SK-N-SH treated with all-trans-retinoic acid at 6 μM for 48 hours (cell line): ENCODE data around the gene HNF4A.

Source experiments
- ATAC-seq: fragments of 200-7000 bp; cut with Tn5 transposase; 3 replicates; pipeline ENCODE4 v1.9.1; 2020; ENCODE audit warnings: mild to moderate bottlenecking, moderate library complexity
- ARNTL ChIP-seq: fragments of 450-650 bp; formaldehyde crosslinking; IDR thresholded peaks from 2 replicates; pipeline ENCODE4 v1.5.0; 2020; ENCODE audit warnings: low read depth, mild to moderate bottlenecking, moderate library complexity, borderline replicate concordance
- BACH2 ChIP-seq: fragments of 250-450 bp; sonication (Bioruptor Pico); IDR thresholded peaks from 2 replicates; pipeline ENCODE4 v1.9.0; 2021; ENCODE audit warnings: mild to moderate bottlenecking, borderline replicate concordance
- CREB5 ChIP-seq: fragments of 250-450 bp; sonication (Bioruptor Pico); IDR thresholded peaks from 2 replicates; pipeline ENCODE4 v1.5.1; 2020; ENCODE audit warnings: low read depth, mild to moderate bottlenecking, moderate library complexity
- CSDC2 ChIP-seq: fragments of 250-450 bp; sonication (Bioruptor Pico); IDR thresholded peaks from 2 replicates; pipeline ENCODE4 v1.5.0; 2020; ENCODE audit warnings: mild to moderate bottlenecking, moderate library complexity
- ESRRG ChIP-seq: fragments of 250-450 bp; sonication (Bioruptor Pico); IDR thresholded peaks from 2 replicates; pipeline ENCODE4 v1.6.1; 2021; ENCODE audit warnings: mild to moderate bottlenecking
- ISL1 ChIP-seq: fragments of 250-450 bp; sonication (Bioruptor Pico); IDR thresholded peaks from 2 replicates; pipeline ENCODE4 v2.1.2; 2022; ENCODE audit warnings: mild to moderate bottlenecking, moderate library complexity
- OSR1 ChIP-seq: fragments of 250-450 bp; sonication (Bioruptor Pico); IDR thresholded peaks from 2 replicates; pipeline ENCODE4 v1.8.0; 2022; ENCODE audit warnings: moderate library complexity, mild to moderate bottlenecking, inconsistent platforms
- PATZ1 ChIP-seq: fragments of 250-450 bp; sonication (Bioruptor Pico); IDR thresholded peaks from 2 replicates; pipeline ENCODE4 v1.8.0; 2020; ENCODE audit warnings: mild to moderate bottlenecking, moderate library complexity, borderline replicate concordance
- POU6F1 ChIP-seq: fragments of 250-450 bp; sonication (Bioruptor Pico); IDR thresholded peaks from 2 replicates; pipeline ENCODE4 v1.8.0; 2021; ENCODE audit warnings: low read depth, mild to moderate bottlenecking, moderate library complexity, borderline replicate concordance
- PPARA ChIP-seq: fragments of 250-450 bp; sonication (Bioruptor Pico); IDR thresholded peaks from 2 replicates; pipeline ENCODE4 v1.5.0; 2020; ENCODE audit warnings: mild to moderate bottlenecking, borderline replicate concordance
- SNAI2 ChIP-seq: fragments of 250-450 bp; sonication (Bioruptor Pico); IDR thresholded peaks from 2 replicates; pipeline ENCODE4 v1.5.0; 2020; ENCODE audit warnings: mild to moderate bottlenecking, moderate library complexity
- TCF4 ChIP-seq: fragments of 250-450 bp; sonication (Bioruptor Pico); IDR thresholded peaks from 2 replicates; pipeline ENCODE4 v1.8.0; 2021; ENCODE audit warnings: mild to moderate bottlenecking, moderate library complexity, borderline replicate concordance
- TOX ChIP-seq: fragments of 250-450 bp; sonication (Bioruptor Pico); IDR thresholded peaks from 2 replicates; pipeline ENCODE4 v1.8.0; 2021; ENCODE audit warnings: mild to moderate bottlenecking, moderate library complexity, borderline replicate concordance
- TSHZ2 ChIP-seq: fragments of 250-450 bp; sonication (Bioruptor Pico); IDR thresholded peaks from 2 replicates; pipeline ENCODE4 v1.5.0; 2020; ENCODE audit warnings: mild to moderate bottlenecking, moderate library complexity
- ZC3H10 ChIP-seq: fragments of 250-450 bp; sonication (Bioruptor Pico); IDR thresholded peaks from 2 replicates; pipeline ENCODE4 v1.5.1; 2021; ENCODE audit warnings: mild to moderate bottlenecking, moderate library complexity
- ZFP3 ChIP-seq: fragments of 250-450 bp; sonication (Bioruptor Pico); IDR thresholded peaks from 2 replicates; pipeline ENCODE4 v1.5.0; 2020; ENCODE audit warnings: mild to moderate bottlenecking, moderate library complexity
- ZFP30 ChIP-seq: fragments of 450-650 bp; formaldehyde crosslinking; IDR thresholded peaks from 2 replicates; pipeline ENCODE4 v1.5.0; 2022; ENCODE audit warnings: mild to moderate bottlenecking, moderate library complexity
- ZNF565 ChIP-seq: fragments of 450-650 bp; formaldehyde crosslinking; conservative IDR thresholded peaks from 2 replicates; pipeline ENCODE4 v1.5.0; 2020; ENCODE audit warnings: low read depth, mild to moderate bottlenecking, moderate library complexity
- ZNF70 ChIP-seq: fragments of 450-650 bp; formaldehyde crosslinking; IDR thresholded peaks from 2 replicates; pipeline ENCODE4 v1.5.0; 2020; ENCODE audit warnings: mild to moderate bottlenecking, moderate library complexity
- ZNF8 ChIP-seq: fragments of 450-650 bp; formaldehyde crosslinking; IDR thresholded peaks from 2 replicates; pipeline ENCODE4 v1.5.0; 2020; ENCODE audit warnings: mild to moderate bottlenecking, moderate library complexity

The HNF4A gene

GRCh38 chr20:44414346-44414714 lies 58.8 kb downstream of the HNF4A start:
- TF ChIP-seq ZNF70 (CRISPR knock-in tag): no peak
- TF ChIP-seq ARNTL (CRISPR knock-in tag): no peak
- no peak for TF ChIP-seq ISL1 (CRISPR knock-in tag)
- no peak for TF ChIP-seq SNAI2 (CRISPR knock-in tag)
- TF ChIP-seq ZNF565 (CRISPR knock-in tag): no peak
- TF ChIP-seq PATZ1 (CRISPR knock-in tag): no peak
- no peak for TF ChIP-seq OSR1 (CRISPR knock-in tag)
- no peak for TF ChIP-seq ESRRG
- TF ChIP-seq ZC3H10 (CRISPR knock-in tag): no peak
- no peak for TF ChIP-seq BACH2 (CRISPR knock-in tag)
- TF ChIP-seq ZNF8 (CRISPR knock-in tag): no peak
- TF ChIP-seq POU6F1 (CRISPR knock-in tag): no peak
- TF ChIP-seq ZFP3 (CRISPR knock-in tag): no peak
- no peak for TF ChIP-seq TOX (CRISPR knock-in tag)
- TF ChIP-seq PPARA (CRISPR knock-in tag): no peak
- TF ChIP-seq, all 23 proteins: peak for 0
- ATAC-seq: no peak

- no peak for ATAC-seq
- TF ChIP-seq ZNF565 (CRISPR knock-in tag): no peak
- no peak for TF ChIP-seq ZFP30 (CRISPR knock-in tag)
- no peak for TF ChIP-seq CREB5 (CRISPR knock-in tag)
- TF ChIP-seq ZFP3 (CRISPR knock-in tag): no peak
- no peak for TF ChIP-seq ZNF70 (CRISPR knock-in tag)
- no peak for TF ChIP-seq TCF4 (CRISPR knock-in tag)
- TF ChIP-seq PATZ1 (CRISPR knock-in tag): no peak
- no peak for TF ChIP-seq TSHZ2 (CRISPR knock-in tag)
Measured at GRCh38 chr20:44414808-44415207, 59.3 kb downstream of the HNF4A start.

GRCh38 chr20:44415833-44416715 lies 60.6 kb downstream of the HNF4A start:
- no peak for ATAC-seq
- TF ChIP-seq SNAI2 (CRISPR knock-in tag) (no peak), ZNF70 (CRISPR knock-in tag) (no peak), BACH2 (CRISPR knock-in tag) (no peak), POU6F1 (CRISPR knock-in tag) (no peak), CSDC2 (CRISPR knock-in tag) (no peak), ZC3H10 (CRISPR knock-in tag) (no peak), OSR1 (CRISPR knock-in tag) (no peak), CREB5 (CRISPR knock-in tag) (no peak), PPARA (CRISPR knock-in tag) (no peak)
